Common myeloid progenitor, CD34-positive (primary cell): ENCODE data around the gene ANKRD11.

Experiments used
- CTCF ChIA-PET: fragments of 350-600 bp; sonication (Branson Sonifier 250); formaldehyde crosslinking; loops from one replicate; lab custom pipeline; 2021; ENCODE audit warnings: antibody characterized with exemption; lab: Charles Lee
- POLR2A ChIA-PET: fragments of 350-600 bp; sonication (Branson Sonifier 250); formaldehyde crosslinking; loops from one replicate; lab custom pipeline; 2021; ENCODE audit warnings: antibody characterized with exemption; lab: Charles Lee
- DNase-seq, 3 donors: peaks; one replicate each; pipeline versions ENCODE4 v3.0.0 to v3.0.0-alpha.2; 2013
- H3K27ac ChIP-seq, 2 experiments: 1 replicate in 1 of 2; 2 replicates in 1 of 2; pipeline ENCODE4 v1.7.0; 2013; ENCODE audit warnings: inconsistent platforms in 2 of 2, low read length in 2 of 2, mild to moderate bottlenecking in 2 of 2, low read depth in 1 of 2, moderate library complexity in 1 of 2; ENCODE audit not compliant: severe bottlenecking in 2 of 2, insufficient read depth in 1 of 2, poor library complexity in 1 of 2
- H3K27me3 ChIP-seq, 5 experiments: replicated peaks in 2 of 5; 1 replicate in 3 of 5; 2 replicates in 2 of 5; pipeline versions ENCODE4 v1.6.1 to v1.7.0; 2013; ENCODE audit warnings: low read length in 4 of 5, mild to moderate bottlenecking in 2 of 5, moderate library complexity in 2 of 5, inconsistent platforms in 1 of 5; ENCODE audit not compliant: insufficient read depth in 5 of 5, control insufficient read depth in 4 of 5
- H3K36me3 ChIP-seq, 4 experiments: 1 replicate in 2 of 4; 2 replicates in 2 of 4; pipeline versions ENCODE4 v1.6.1 to v1.7.0; 2013; ENCODE audit warnings: low read length in 3 of 4, control low read depth in 1 of 4, mild to moderate bottlenecking in 1 of 4; ENCODE audit not compliant: control insufficient read depth in 4 of 4, insufficient read depth in 4 of 4
- H3K4me1 ChIP-seq, 4 experiments: 1 replicate in 3 of 4; 2 replicates in 1 of 4; pipeline versions ENCODE4 v1.6.1 to v1.7.1; 2013; ENCODE audit warnings: low read length in 3 of 4, mild to moderate bottlenecking in 3 of 4, control low read depth in 1 of 4, inconsistent platforms in 1 of 4, moderate library complexity in 1 of 4; ENCODE audit not compliant: control insufficient read depth in 4 of 4, insufficient read depth in 4 of 4; ENCODE audit errors: control extremely low read depth in 1 of 4
- H3K4me3 ChIP-seq, 7 experiments: 1 replicate in 4 of 7; 2 replicates in 3 of 7; pipeline versions ENCODE4 v1.5.1 to v1.7.0; 2013; ENCODE audit warnings: mild to moderate bottlenecking in 7 of 7, low read length in 6 of 7, moderate library complexity in 6 of 7, inconsistent platforms in 2 of 7, low read depth in 2 of 7, control low read depth in 1 of 7; ENCODE audit not compliant: insufficient read depth in 4 of 7, control insufficient read depth in 1 of 7; ENCODE audit errors: extremely low read depth in 1 of 7
- H3K9me3 ChIP-seq, 5 experiments: 1 replicate in 4 of 5; 2 replicates in 1 of 5; pipeline versions ENCODE4 v1.6.1 to v1.7.1; 2013; ENCODE audit warnings: low read length in 4 of 5, mild to moderate bottlenecking in 2 of 5, inconsistent platforms in 1 of 5, low read depth in 1 of 5, moderate library complexity in 1 of 5; ENCODE audit not compliant: control insufficient read depth in 4 of 5, insufficient read depth in 2 of 5; ENCODE audit errors: control extremely low read depth in 1 of 5
- WGBS: methylation state at CpG from one replicate; pipeline ENCODE4 v1.1.5; 2013; ENCODE audit not compliant: insufficient coverage; 5-methylcytosine and 5-hydroxymethylcytosine counted together

The ANKRD11 gene

DNA sequence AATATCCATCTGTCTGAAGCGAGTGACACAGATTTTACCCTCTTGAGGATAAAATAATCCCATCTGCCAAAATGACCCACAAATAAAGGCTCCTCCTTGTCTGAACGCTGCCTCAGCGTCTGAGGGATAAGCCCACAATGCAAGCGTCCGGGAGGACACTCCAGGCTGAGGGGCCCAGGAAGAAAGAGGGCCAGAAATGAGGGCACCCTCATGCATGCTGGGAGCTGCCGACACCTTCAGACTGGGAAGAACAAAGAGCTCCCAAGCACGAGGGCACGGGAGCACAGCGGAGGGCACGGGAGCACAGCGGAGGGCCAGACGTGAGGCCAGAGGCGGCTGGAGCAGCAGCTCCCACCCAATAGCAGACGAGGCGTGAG is 145.9 kb downstream of the ANKRD11 start:
- Histone ChIP-seq H3K27ac (no peak overlapping the region), H3K4me1 (peaks cover 0 to 3% (median 0%) of the 10 kb centered on the region in 4 experiments), H3K36me3 (peaks cover 0 to 15% (median under 1%) of the 10 kb centered on the region in 4 experiments), H3K4me3 (no peak overlapping the region), H3K27me3 (no peaks in the 10 kb centered on the region), H3K9me3 (no peaks in the 10 kb centered on the region)
- POLR2A ChIA-PET: no interaction called here
- CTCF ChIA-PET: interaction anchor here (1.2 to 2.0 kb wide), 4 partner anchors 10 to 165 kb away, joined by 3 to 8 read pairs (median 4); no protein-coding TSS in a partner anchor
- WGBS: 93% methylated on average over 9 of the region's 15 CpGs
- no peak for DNase-seq

DNA sequence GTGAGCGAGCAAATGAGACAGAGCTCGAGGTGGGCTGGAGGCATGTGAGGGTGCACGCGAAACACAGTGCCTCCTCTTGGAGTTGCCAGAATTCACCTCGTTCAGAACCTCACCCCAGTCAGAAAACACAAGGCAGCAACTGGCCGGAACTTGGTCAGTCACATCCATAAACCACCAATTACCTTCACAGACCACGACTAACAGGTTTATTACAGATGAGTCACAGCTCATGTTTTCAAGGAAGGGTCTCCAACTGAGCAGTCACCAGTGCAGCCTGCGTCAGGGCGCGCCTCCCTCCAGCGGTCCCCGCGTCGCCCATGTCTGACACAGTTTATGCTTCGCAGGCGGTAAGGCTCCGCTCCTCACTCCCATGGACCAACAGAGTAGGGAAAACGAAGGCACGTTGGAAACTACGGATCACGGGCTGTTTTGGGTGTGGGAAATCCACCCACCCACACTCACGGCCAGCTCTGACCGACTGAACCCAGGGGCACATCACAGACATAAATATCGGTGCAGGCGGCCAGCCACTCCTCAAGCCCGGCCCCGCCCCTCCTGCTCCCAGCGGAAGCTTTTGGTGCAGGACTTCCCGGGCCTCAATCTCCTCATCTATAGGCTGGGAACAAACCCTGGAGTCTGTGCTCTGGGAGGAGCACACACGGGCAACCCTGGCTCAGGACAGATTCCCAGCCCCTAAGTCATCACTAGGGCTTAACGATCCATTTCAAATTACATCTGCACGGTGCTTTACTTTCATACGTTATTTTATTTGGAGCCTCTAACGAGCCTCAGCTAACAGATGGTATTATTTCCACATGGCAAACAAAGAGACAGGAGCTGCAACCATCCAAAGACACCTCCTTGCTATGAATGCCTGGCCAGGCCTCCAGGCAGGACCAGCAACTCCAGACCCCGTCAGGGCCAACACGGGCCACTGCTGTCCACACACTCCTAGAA is 146.6 kb downstream of the ANKRD11 start:
- Histone ChIP-seq H3K27ac (no peak overlapping the region), H3K4me1 (peaks cover 0 to 3% (median 0%) of the 10 kb centered on the region in 4 experiments), H3K9me3 (no peaks in the 10 kb centered on the region), H3K4me3 (no peak overlapping the region), H3K36me3 (peaks cover 0 to 16% (median 2%) of the 10 kb centered on the region in 4 experiments), H3K27me3 (no peaks in the 10 kb centered on the region)
- DNase-seq: no peak
- CTCF ChIA-PET: interaction anchor here (0.8 to 2.0 kb wide), 9 partner anchors 9 to 166 kb away, joined by 3 to 8 read pairs (median 3); no protein-coding TSS in a partner anchor
- 99% methylated on average over 27 of the region's 36 CpGs for WGBS
- POLR2A ChIA-PET: no interaction called here

DNA sequence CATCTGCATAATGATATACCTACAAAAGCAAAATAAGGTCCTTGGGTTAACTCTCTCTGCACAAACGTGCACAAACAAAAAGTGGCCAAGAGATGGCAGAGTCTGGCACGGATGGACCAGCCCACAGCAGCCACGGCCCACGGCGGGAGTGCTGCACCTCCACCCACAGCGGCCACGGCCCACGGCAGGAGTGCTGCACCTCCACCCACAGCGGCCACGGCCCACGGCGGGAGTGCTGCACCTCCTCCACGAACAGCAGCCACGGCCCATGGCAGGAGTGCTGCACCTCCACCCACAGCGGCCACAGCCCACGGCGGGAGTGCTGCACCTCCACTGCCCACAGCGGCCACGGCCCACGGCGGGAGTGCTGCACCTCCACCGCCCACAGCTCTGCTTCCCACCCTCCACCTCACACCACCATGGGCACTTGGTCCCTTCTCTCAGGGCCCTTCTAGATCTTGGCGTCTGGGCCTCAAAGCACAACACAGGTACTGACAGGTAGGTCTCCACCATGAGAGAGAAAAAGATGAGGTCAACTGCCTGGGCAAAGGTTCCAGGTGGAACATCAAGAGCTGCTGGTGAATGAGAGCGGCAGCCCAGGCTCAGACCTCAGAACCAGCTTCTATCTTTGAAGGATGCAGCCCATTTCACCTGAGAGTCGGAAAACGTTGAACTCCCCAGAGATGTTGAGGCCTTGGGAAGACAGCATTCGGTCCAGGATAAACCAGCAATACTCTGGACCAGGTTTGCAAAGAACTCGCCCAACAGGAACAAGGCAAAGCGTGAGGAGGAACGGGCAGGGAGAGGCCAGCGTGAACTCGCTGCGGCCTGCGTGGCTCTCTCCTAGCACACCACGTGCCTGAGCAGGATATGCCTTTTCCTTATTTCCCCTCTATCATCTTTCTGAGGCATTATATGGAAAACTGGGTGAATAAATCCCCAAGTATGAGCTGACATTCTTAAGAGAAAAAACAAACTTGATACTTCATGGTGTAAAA is 148.4 kb downstream of the ANKRD11 start:
- ChIA-PET POLR2A (no interaction called here), CTCF (no interaction called here)
- Histone ChIP-seq H3K4me1 (peaks cover 0 to 2% (median 0%) of the 10 kb centered on the region in 4 experiments), H3K27ac (no peak overlapping the region), H3K27me3 (no peaks in the 10 kb centered on the region), H3K4me3 (no peak overlapping the region), H3K9me3 (no peaks in the 10 kb centered on the region), H3K36me3 (peaks cover 0 to 16% (median 3%) of the 10 kb centered on the region in 4 experiments)
- 89% methylated on average over 32 of the region's 35 CpGs for WGBS
- DNase-seq: peak; percentile 28 to 38 (median 36)

DNA sequence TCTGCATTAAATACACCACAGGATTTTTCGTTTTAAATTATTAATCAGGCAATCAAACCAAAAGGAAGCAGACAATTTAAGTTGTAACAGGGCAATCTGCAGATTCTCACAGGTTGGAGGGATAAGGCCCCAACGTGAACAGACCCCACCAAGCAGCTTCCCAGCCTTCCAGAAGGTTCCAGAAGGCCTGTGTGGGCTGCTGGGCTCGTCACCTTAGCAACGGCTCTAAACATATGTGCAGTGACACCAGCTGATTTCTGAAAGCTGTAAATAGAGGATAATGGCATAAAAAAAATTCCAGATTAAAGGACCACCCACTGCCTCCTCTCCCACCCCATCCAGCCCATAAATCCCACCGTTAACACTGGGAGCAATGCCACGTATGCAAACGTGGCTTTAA is 149.1 kb downstream of the ANKRD11 start:
- no peaks in the 10 kb centered on the region for H3K9me3 ChIP-seq
- H3K36me3 ChIP-seq: peaks cover 0 to 16% (median 3%) of the 10 kb centered on the region in 4 experiments
- H3K27ac ChIP-seq: no peak overlapping the region
- peaks cover 0 to 4% (median 3%) of the 10 kb centered on the region in 4 experiments for H3K4me1 ChIP-seq
- no peak overlapping the region for H3K4me3 ChIP-seq
- 92% methylated on average over 4 of the region's 7 CpGs for WGBS
- ChIA-PET CTCF (interaction anchor here (1.3 kb wide), 1 partner anchor 169 kb away, joined by 4 read pairs; no protein-coding TSS in a partner anchor), POLR2A (no interaction called here)
- DNase-seq: no peak
- H3K27me3 ChIP-seq: no peaks in the 10 kb centered on the region

DNA sequence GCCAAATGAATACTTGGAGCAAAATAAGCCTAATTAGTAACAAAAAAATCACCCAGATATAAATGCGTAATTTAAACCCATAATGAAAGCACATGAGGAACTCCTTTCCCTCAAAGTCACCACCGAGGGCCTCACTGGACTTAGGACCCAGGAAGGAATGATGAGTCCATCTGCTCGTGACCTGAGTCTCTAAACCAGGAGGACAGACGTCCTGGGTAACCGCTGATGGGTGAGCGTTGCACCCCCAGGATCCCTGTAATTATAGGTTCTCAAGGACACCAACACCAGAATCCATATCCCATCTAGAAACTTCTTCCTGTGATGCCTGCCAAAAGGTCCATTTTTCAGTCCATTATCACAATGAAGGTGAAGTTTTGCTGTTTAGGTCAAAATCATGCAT is 151.5 kb downstream of the ANKRD11 start:
- H3K4me1 ChIP-seq: peaks cover 0 to 28% (median 26%) of the 10 kb centered on the region in 4 experiments
- CTCF ChIA-PET: no interaction called here

DNA sequence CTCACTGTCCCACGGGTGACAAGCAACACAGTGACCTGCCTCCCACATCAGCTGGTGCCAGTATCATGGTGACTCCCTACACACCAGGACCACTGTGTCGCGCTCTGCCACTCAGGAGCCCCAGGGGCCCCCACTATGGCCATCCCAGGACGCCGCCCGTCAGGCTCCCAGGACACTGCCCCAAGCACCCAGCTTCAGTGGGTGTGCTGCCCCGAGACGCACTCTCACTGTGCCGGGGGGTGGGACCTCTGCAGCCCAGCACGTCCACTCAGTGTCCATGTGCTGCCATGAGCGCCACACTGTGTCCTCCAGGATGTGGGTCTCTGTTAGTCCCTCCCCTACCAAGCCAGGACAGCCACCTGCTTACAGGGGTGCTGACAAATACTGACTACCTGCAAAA is 152.4 kb downstream of the ANKRD11 start:
- H3K36me3 ChIP-seq: peaks cover 0 to 5% (median 2%) of the 10 kb centered on the region in 4 experiments
- H3K27me3 ChIP-seq: no peaks in the 10 kb centered on the region
- H3K4me1 ChIP-seq: peaks cover 0 to 34% (median 29%) of the 10 kb centered on the region in 4 experiments
- no peaks in the 10 kb centered on the region for H3K9me3 ChIP-seq
- 98% methylated on average over 8 of the region's 11 CpGs for WGBS
- H3K4me3 ChIP-seq: no peak overlapping the region
- ChIA-PET CTCF (interaction anchor here (0.8 to 1.6 kb wide), 2 partner anchors 8 to 219 kb away, joined by 3 to 5 read pairs; no protein-coding TSS in a partner anchor), POLR2A (no interaction called here)
- H3K27ac ChIP-seq: no peak overlapping the region
- no peak for DNase-seq

More for the DNA sequence above, 151.5 kb downstream of the ANKRD11 start:
- H3K36me3 ChIP-seq: peaks cover 0 to 9% (median 2%) of the 10 kb centered on the region in 4 experiments
- POLR2A ChIA-PET: no interaction called here
- no peaks in the 10 kb centered on the region for H3K27me3 ChIP-seq
- no peak for DNase-seq
- H3K4me3 ChIP-seq: no peak overlapping the region
- no peaks in the 10 kb centered on the region for H3K9me3 ChIP-seq
- WGBS: 95% methylated on average over 3 of the region's 6 CpGs
- H3K27ac ChIP-seq: no peak overlapping the region
